Transverse colon (tissue), 4 donors: ENCODE measurements around the gene KCTD15. TPM values are rescaled to one million over a fixed set of nuclear protein-coding genes. Genes with fewer than 3 reads are reported as not detected.

Experiments
- DNase-seq: peaks from one replicate; pipeline ENCODE4 v3.0.0-alpha.2; 2019
- H3K27ac ChIP-seq, 4 donors: fragments of 200-600 bp; sonication (generic); 2 replicates each; pipeline ENCODE4 v1.5.1; 2016 to 2018; ENCODE audit warnings: inconsistent platforms in 4 of 4
- H3K27me3 ChIP-seq: fragments of 200-600 bp; sonication (generic); 2 replicates; pipeline ENCODE4 v1.5.1; 2017; ENCODE audit warnings: inconsistent platforms
- H3K36me3 ChIP-seq, 4 donors: fragments of 200-600 bp; sonication (generic); 2 replicates each; pipeline ENCODE4 v1.5.1; 2017 to 2019; ENCODE audit warnings: inconsistent platforms in 4 of 4
- H3K4me1 ChIP-seq, 4 donors: fragments of 200-600 bp; sonication (generic); 2 replicates each; pipeline ENCODE4 v1.5.1; 2017 to 2020; ENCODE audit warnings: inconsistent platforms in 4 of 4
- H3K4me3 ChIP-seq, 4 donors: fragments of 200-600 bp; sonication (generic); 1 replicate in 1 of 4; 2 replicates in 3 of 4; pipeline versions ENCODE4 v1.5.1 to v1.6.1; 2017 to 2019; ENCODE audit warnings: inconsistent platforms in 4 of 4
- H3K9me3 ChIP-seq, 2 donors: fragments of 200-600 bp; sonication (generic); 2 replicates each; pipeline ENCODE4 v1.5.1; 2017 to 2019; ENCODE audit warnings: inconsistent platforms in 2 of 2
- EP300 ChIP-seq: sonication (generic); formaldehyde crosslinking; IDR thresholded peaks from one replicate; pipeline ENCODE4 v1.6.1; 2017; ENCODE audit warnings: antibody characterized with exemption, low read depth
- POLR2A ChIP-seq: fragments of 450-650 bp; IDR thresholded peaks from one replicate; pipeline ENCODE4 v1.6.1; 2016; ENCODE audit warnings: antibody characterized with exemption, mild to moderate bottlenecking, moderate library complexity
- POLR2AphosphoS5 ChIP-seq, 3 donors: sonication (generic); formaldehyde crosslinking; IDR thresholded peaks; one replicate each; pipeline ENCODE4 v1.6.1; 2016; ENCODE audit warnings: antibody characterized with exemption in 3 of 3
- WGBS, 2 donors: methylation state at CpG; one replicate each; pipeline ENCODE4 v1.1.5; 2018; ENCODE audit warnings: low coverage in 1 of 2; 5-methylcytosine and 5-hydroxymethylcytosine counted together
- in situ Hi-C, 4 donors: fragments of 200-750 bp; cut with MboI; loops; one replicate each; pipeline versions ENCODE4 v1.15.0 to v1.15.1; 2017; ENCODE audit warnings: low sequenced_read_pairs in 3 of 4, low pct_ligation_motif_present in 1 of 4, low pct_unique_long_range_greater_than_20kb in 1 of 4
- intact Hi-C: fragments of 100-400 bp; cut with DNase I; formaldehyde crosslinking; loops from one replicate; pipeline ENCODE4 v1.15.1; 2023; ENCODE audit warnings: low total_unique reads
- total RNA-seq, 4 donors: library from RNA; depleted of rRNA; stranded (reverse); fragments of >200 nt; gene quantifications; one replicate each; pipeline ENCODE4 v1.1.0, GENCODE V29; 2016
- TF ChIP-seq, protein P1 (sequence below), 5 experiments: fragments of 200-600 bp in 3 of 5; fragments of 450-650 bp in 2 of 5; sonication (generic) in 3 of 5; IDR thresholded peaks; 1 replicate in 2 of 5; 2 replicates in 3 of 5; pipeline ENCODE4 v1.5.1; 2016 to 2017; ENCODE audit warnings: antibody characterized with exemption in 5 of 5, inconsistent platforms in 3 of 5, mild to moderate bottlenecking in 2 of 5, moderate library complexity in 1 of 5

Gene KCTD15
- total RNA-seq, 4 donors from 2014 or later = 28.5 to 158 (median 39.2) TPM

DNA sequence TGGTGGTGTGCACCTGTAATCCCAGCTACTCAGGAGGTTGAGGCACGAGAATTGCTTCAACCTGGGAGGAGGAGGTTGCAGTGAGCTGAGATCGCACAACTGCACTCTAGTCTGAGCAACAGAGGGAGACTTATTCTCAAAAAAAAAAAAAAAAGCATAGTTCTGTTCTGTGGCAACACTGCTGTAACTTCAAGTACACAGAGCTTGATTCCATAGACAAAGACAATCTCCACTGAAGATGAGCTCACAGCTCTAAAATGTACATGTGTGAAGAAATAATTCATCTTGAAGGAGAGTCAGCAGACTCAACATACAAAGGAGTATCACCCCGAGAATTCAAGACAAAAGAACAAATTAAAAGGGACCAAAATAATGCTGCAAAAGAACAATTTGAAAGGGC, 47.8 kb downstream of the KCTD15 start:
- WGBS, 2 donors = 65 to 83% methylated on average over 3 of the region's 3 CpGs
- Histone ChIP-seq H3K4me3 (no peak overlapping the region), H3K9me3 (no peaks in the 10 kb centered on the region), H3K36me3 (no peaks in the 10 kb centered on the region), H3K27ac (no peak overlapping the region), H3K27me3 (peaks cover 8% of the 10 kb centered on the region), H3K4me1 (no peaks in the 10 kb centered on the region)
- TF ChIP-seq, protein P1, sequence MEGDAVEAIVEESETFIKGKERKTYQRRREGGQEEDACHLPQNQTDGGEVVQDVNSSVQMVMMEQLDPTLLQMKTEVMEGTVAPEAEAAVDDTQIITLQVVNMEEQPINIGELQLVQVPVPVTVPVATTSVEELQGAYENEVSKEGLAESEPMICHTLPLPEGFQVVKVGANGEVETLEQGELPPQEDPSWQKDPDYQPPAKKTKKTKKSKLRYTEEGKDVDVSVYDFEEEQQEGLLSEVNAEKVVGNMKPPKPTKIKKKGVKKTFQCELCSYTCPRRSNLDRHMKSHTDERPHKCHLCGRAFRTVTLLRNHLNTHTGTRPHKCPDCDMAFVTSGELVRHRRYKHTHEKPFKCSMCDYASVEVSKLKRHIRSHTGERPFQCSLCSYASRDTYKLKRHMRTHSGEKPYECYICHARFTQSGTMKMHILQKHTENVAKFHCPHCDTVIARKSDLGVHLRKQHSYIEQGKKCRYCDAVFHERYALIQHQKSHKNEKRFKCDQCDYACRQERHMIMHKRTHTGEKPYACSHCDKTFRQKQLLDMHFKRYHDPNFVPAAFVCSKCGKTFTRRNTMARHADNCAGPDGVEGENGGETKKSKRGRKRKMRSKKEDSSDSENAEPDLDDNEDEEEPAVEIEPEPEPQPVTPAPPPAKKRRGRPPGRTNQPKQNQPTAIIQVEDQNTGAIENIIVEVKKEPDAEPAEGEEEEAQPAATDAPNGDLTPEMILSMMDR (IDR thresholded peaks at IDR 0.05) = no peak
- TF ChIP-seq POLR2A (no peak), POLR2AphosphoS5 (IDR thresholded peaks at IDR 0.05) (no peak), EP300 (no peak)
- in situ Hi-C loops (no loop called here), intact Hi-C loops (no loop called here)
- DNase-seq = no peak

DNA sequence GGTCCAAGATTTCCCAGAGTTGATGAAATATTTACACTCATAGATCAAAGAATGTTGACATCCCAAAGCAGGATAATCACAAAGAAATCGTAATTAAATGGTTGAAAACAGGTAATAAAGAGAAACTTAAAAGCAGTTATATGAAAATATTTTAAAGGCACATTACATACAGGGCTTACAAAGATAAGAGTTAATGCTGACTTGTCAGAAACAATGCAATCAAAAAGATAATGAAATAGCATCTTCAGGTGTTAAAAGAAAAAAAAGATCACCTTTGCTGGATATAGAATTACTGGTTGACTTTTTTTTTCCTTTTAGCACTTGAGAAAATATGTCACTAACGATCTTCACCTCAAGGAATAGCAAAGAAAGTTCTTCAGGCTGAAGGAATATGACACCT, 48.8 kb downstream of the KCTD15 start:
- in situ Hi-C loops (no loop called here), intact Hi-C loops (no loop called here)
- no peak for TF ChIP-seq POLR2AphosphoS5 (IDR thresholded peaks at IDR 0.05)
- peaks cover 8% of the 10 kb centered on the region for H3K27me3 ChIP-seq
- no peaks in the 10 kb centered on the region for H3K4me1 ChIP-seq
- WGBS, 2 donors = 54 to 57% methylated on average over 2 of the region's 2 CpGs
- DNase-seq = no peak
- H3K36me3 ChIP-seq = no peaks in the 10 kb centered on the region
- no peaks in the 10 kb centered on the region for H3K9me3 ChIP-seq
- H3K27ac ChIP-seq = no peak overlapping the region
- no peak overlapping the region for H3K4me3 ChIP-seq

DNA sequence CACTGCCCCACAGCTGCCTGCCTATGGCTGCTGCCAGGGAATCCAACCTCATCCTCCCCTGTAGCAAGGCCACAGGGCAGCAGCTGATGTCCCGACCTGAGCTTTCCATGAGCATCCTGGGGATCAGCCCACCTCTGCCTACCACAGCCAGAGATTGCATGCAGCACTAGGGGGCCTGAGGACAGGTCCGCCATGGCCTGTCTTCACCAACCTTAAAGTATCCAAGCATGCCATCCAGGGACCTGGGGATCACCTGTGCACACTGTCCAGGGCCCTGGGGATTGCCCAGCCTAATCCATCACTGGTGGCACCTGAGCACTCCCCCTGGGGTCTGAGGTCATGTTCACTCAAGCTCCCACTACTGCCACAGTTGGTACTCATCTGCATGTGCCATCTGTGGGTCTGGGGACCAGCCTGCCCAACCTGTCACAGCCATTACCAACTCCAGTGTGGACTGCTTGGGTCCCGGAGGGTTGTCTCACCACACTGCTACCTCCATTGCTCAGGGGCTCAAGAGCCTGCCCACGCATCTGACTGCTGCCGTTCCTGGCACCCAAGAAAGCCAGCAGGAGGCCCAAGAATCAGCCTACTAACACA, 53.0 kb downstream of the KCTD15 start:
- in situ Hi-C loops = no loop called here
- Histone ChIP-seq H3K27ac (no peak overlapping the region), H3K4me3 (no peak overlapping the region), H3K9me3 (no peaks in the 10 kb centered on the region), H3K27me3 (peaks cover 3% of the 10 kb centered on the region), H3K4me1 (no peaks in the 10 kb centered on the region), H3K36me3 (no peaks in the 10 kb centered on the region)
- intact Hi-C loops = no loop called here
- 93% methylated on average over 5 of the region's 5 CpGs; no CpG with 5 or more reads in 1 of the 2 donors for WGBS, 2 donors
- DNase-seq = no peak
- TF ChIP-seq, protein P1 (IDR thresholded peaks at IDR 0.05) = no peak
- TF ChIP-seq POLR2AphosphoS5 (IDR thresholded peaks at IDR 0.05) = no peak
- no peak for TF ChIP-seq EP300
- TF ChIP-seq POLR2A = no peak

DNA sequence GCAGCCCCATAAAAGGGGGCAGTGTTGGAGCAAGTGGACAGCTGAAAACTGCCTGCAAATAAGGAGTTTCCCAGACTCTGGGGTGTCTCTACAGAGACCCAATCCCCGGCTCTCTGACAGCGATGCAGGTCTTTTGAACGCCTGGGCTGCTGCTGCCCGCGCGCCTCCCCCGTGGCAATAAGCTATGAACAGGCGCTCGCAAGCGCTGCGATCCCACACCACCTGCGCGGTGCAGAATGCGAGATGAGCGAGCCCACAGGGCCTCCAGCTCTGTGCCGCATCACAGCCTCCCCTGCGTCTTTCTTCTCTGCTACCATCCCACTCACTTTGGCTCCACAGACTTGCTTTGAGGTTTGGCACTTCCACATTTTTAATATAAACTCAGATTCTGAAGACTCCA, 62.3 kb downstream of the KCTD15 start:
- intact Hi-C loops = no loop called here
- no peak for DNase-seq
- in situ Hi-C loops = no loop called here
- Histone ChIP-seq H3K36me3 (no peaks in the 10 kb centered on the region), H3K9me3 (no peaks in the 10 kb centered on the region), H3K27ac (no peak overlapping the region), H3K27me3 (no peaks in the 10 kb centered on the region), H3K4me1 (no peaks in the 10 kb centered on the region), H3K4me3 (no peak overlapping the region)
- TF ChIP-seq POLR2AphosphoS5 (IDR thresholded peaks at IDR 0.05) = no peak
- TF ChIP-seq, protein P1 (IDR thresholded peaks at IDR 0.05) = no peak
- no peak for TF ChIP-seq POLR2A
- no peak for TF ChIP-seq EP300
- 90 to 95% methylated on average over 2 to 17 of the region's 17 CpGs for WGBS, 2 donors
